GM12878 (cell line): Measurements from ENCODE around the gene AP3D1. TPM values are rescaled to one million over a fixed set of nuclear protein-coding genes. Genes with fewer than 3 reads are reported as not detected.

Experiments used
- BACH1 ChIP-seq: fragments of 450-650 bp; IDR thresholded peaks from 2 replicates; pipeline ENCODE4 v1.6.1; 2017; ENCODE audit warnings: mild to moderate bottlenecking, borderline replicate concordance
- CBX3 ChIP-seq: fragments of 200-600 bp; sonication (generic); IDR thresholded peaks from 2 replicates; pipeline ENCODE4 v1.6.1; 2016; ENCODE audit warnings: low read depth, borderline replicate concordance
- CEBPZ ChIP-seq: fragments of 150-350 bp; IDR thresholded peaks from 2 replicates; pipeline ENCODE4 v1.6.1; 2016; ENCODE audit warnings: low read depth, low read length
- CHD2 ChIP-seq: IDR thresholded peaks from 2 replicates; pipeline ENCODE4 v1.6.1; 2011; ENCODE audit warnings: low read depth, low read length, improper control_type of control experiment, borderline replicate concordance
- CREB1 ChIP-seq: IDR thresholded peaks from 2 replicates; pipeline ENCODE4 v1.6.1; 2012; ENCODE audit warnings: low read depth, mild to moderate bottlenecking, inconsistent platforms
- CREM ChIP-seq: IDR thresholded peaks from 2 replicates; pipeline ENCODE4 v1.6.1; 2014; ENCODE audit warnings: antibody characterized with exemption, low read depth
- GATAD2B ChIP-seq: fragments of 450-650 bp; conservative IDR thresholded peaks from 2 replicates; pipeline ENCODE4 v1.6.1; 2017; ENCODE audit warnings: low read depth, mild to moderate bottlenecking, moderate library complexity
- HDGF ChIP-seq: fragments of 450-650 bp; IDR thresholded peaks from 2 replicates; pipeline ENCODE4 v1.6.1; 2016; ENCODE audit warnings: antibody characterized with exemption
- MAX ChIP-seq: IDR thresholded peaks from 2 replicates; pipeline ENCODE4 v1.6.1; 2012; ENCODE audit warnings: low read depth, low read length, improper control_type of control experiment
- NR2F1 ChIP-seq: fragments of 450-650 bp; conservative IDR thresholded peaks from 2 replicates; pipeline ENCODE4 v1.6.1; 2017; ENCODE audit warnings: mild to moderate bottlenecking
- PAX5 ChIP-seq: IDR thresholded peaks from 2 replicates; pipeline ENCODE4 v1.6.1; 2011; ENCODE audit warnings: low read depth, low read length, borderline replicate concordance
- SMAD5 ChIP-seq: IDR thresholded peaks from 2 replicates; pipeline ENCODE4 v1.6.1; 2016; ENCODE audit warnings: antibody characterized with exemption, low read depth
- SUPT20H ChIP-seq: IDR thresholded peaks from 2 replicates; pipeline ENCODE4 v1.6.1; 2011; ENCODE audit warnings: low read depth, mild to moderate bottlenecking, low read length, moderate library complexity, borderline replicate concordance; ENCODE audit not compliant: control insufficient read depth
- SUZ12 ChIP-seq: fragments of 200-600 bp; sonication (generic); IDR thresholded peaks from one replicate; pipeline ENCODE4 v1.6.1; 2018; ENCODE audit warnings: antibody characterized with exemption, mild to moderate bottlenecking; ENCODE audit not compliant: unreplicated experiment
- polyA plus RNA-seq, 11 experiments: library from polyadenylated mRNA; depleted of rRNA in 4 of 11; unstranded in 6 of 11; stranded (reverse) in 5 of 11; fragments of >200 nt; fragmentation: Nextera tagmentation in 4 of 11; fragmentation: Illumina TruSeq in 1 of 11; extraction: Ambion mirVana in 4 of 11; extraction: Trizol in 1 of 11; gene quantifications; 1 replicate in 1 of 11; 2 replicates in 10 of 11; pipeline versions ENCODE4 v1.2.1 to v1.2.3, GENCODE V29; 2011 to 2016; ENCODE audit warnings: inconsistent platforms in 2 of 11, missing spikeins in 2 of 11, low read depth in 1 of 11
- total RNA-seq, 4 experiments: library from RNA; depleted of rRNA in 3 of 4; stranded (reverse); fragments of >200 nt in 3 of 4; fragmentation: Illumina TruSeq in 1 of 4; extraction: Trizol in 1 of 4; gene quantifications; 2 replicates each; pipeline versions ENCODE4 v1.2.1 to v1.2.3, GENCODE V29; 2013 to 2021
- TF ChIP-seq, protein P1 (sequence below): fragments of 450-650 bp; IDR thresholded peaks from 2 replicates; pipeline ENCODE4 v1.6.1; 2017; ENCODE audit warnings: mild to moderate bottlenecking
- TF ChIP-seq, protein P2 (sequence below): IDR thresholded peaks from 2 replicates; pipeline ENCODE4 v1.6.1; 2012; ENCODE audit warnings: improper control_type of control experiment, low read depth, low read length; ENCODE audit not compliant: insufficient replicate concordance

AP3D1 gene
- total and polyA plus RNA-seq, 10 of the 15 experiments (the other 5 are each of a cell fraction or from before 2014, with no cell fraction given): 1.5 to 108 (median 59.1) TPM

GRCh38 chr19:2148482-2149135 is 2.8 kb downstream of the AP3D1 start (continued):
- TF ChIP-seq CHD2: no peak
- TF ChIP-seq CREB1: no peak
- no peak for TF ChIP-seq BACH1
- no peak for TF ChIP-seq CBX3
- TF ChIP-seq SUPT20H: no peak
- TF ChIP-seq HDGF: no peak
- TF ChIP-seq GATAD2B: 0 out of 2 replicates have a peak, but pooled peaks have one; percentile 13
- TF ChIP-seq CREM: no peak
- TF ChIP-seq, protein P1, sequence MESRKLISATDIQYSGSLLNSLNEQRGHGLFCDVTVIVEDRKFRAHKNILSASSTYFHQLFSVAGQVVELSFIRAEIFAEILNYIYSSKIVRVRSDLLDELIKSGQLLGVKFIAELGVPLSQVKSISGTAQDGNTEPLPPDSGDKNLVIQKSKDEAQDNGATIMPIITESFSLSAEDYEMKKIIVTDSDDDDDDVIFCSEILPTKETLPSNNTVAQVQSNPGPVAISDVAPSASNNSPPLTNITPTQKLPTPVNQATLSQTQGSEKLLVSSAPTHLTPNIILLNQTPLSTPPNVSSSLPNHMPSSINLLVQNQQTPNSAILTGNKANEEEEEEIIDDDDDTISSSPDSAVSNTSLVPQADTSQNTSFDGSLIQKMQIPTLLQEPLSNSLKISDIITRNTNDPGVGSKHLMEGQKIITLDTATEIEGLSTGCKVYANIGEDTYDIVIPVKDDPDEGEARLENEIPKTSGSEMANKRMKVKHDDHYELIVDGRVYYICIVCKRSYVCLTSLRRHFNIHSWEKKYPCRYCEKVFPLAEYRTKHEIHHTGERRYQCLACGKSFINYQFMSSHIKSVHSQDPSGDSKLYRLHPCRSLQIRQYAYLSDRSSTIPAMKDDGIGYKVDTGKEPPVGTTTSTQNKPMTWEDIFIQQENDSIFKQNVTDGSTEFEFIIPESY: peak; percentile 57; the same call in 1 of the 2 replicates
- TF ChIP-seq CEBPZ: no peak
- TF ChIP-seq SMAD5: no peak
- no peak for TF ChIP-seq PAX5
- TF ChIP-seq, protein P2, sequence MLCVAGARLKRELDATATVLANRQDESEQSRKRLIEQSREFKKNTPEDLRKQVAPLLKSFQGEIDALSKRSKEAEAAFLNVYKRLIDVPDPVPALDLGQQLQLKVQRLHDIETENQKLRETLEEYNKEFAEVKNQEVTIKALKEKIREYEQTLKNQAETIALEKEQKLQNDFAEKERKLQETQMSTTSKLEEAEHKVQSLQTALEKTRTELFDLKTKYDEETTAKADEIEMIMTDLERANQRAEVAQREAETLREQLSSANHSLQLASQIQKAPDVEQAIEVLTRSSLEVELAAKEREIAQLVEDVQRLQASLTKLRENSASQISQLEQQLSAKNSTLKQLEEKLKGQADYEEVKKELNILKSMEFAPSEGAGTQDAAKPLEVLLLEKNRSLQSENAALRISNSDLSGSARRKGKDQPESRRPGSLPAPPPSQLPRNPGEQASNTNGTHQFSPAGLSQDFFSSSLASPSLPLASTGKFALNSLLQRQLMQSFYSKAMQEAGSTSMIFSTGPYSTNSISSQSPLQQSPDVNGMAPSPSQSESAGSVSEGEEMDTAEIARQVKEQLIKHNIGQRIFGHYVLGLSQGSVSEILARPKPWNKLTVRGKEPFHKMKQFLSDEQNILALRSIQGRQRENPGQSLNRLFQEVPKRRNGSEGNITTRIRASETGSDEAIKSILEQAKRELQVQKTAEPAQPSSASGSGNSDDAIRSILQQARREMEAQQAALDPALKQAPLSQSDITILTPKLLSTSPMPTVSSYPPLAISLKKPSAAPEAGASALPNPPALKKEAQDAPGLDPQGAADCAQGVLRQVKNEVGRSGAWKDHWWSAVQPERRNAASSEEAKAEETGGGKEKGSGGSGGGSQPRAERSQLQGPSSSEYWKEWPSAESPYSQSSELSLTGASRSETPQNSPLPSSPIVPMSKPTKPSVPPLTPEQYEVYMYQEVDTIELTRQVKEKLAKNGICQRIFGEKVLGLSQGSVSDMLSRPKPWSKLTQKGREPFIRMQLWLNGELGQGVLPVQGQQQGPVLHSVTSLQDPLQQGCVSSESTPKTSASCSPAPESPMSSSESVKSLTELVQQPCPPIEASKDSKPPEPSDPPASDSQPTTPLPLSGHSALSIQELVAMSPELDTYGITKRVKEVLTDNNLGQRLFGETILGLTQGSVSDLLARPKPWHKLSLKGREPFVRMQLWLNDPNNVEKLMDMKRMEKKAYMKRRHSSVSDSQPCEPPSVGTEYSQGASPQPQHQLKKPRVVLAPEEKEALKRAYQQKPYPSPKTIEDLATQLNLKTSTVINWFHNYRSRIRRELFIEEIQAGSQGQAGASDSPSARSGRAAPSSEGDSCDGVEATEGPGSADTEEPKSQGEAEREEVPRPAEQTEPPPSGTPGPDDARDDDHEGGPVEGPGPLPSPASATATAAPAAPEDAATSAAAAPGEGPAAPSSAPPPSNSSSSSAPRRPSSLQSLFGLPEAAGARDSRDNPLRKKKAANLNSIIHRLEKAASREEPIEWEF: no peak
- TF ChIP-seq MAX: no peak
- TF ChIP-seq NR2F1: peak; percentile 72; the same call in 1 of the 2 replicates
- no peak for TF ChIP-seq SUZ12
